ENCODE measurements around the gene IFFO2. TPM values are rescaled to one million over a fixed set of nuclear protein-coding genes. Genes with fewer than 3 reads are reported as not detected.

IFFO2 gene
- total and polyA plus RNA-seq, 2 experiments from 2014 or later = 0.71 to 7.5 TPM

DNA sequence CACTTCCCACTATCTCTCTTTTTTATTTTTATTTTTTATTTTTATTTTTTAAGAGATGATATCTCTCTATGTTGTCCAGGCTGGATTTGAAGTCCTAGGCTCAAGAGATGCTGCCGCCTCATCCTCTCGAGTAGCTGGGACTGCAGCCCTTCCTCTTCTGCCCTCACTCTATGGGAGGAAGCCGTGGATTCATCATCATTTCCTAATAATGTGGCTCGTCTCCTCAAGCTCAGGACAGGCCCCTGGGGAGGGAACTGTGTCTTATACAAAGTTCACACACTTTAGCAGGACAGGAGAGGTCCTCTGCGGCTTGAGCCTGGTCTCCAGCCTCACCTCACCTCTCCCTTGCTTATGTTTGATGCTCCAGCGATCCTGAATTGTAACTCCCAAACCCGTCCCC lies 16.5 kb upstream of the IFFO2 start:
- Histone ChIP-seq H4K20me1 (replicated peaks; ENCODE audit: insufficient read depth) (no peaks in the 10 kb centered on the region), H3K4me3 (no peak overlapping the region), H3F3A (replicated peaks; ENCODE audit: low read depth) (no peaks in the 10 kb centered on the region), H3K27me3 (ENCODE audit: insufficient read depth) (no peaks in the 10 kb centered on the region), H3K4me2 (no peak overlapping the region), H3K79me2 (replicated peaks; ENCODE audit: insufficient read depth) (no peaks in the 10 kb centered on the region), H2AFZ (no peak overlapping the region), H3K27ac (ENCODE audit: low read depth) (no peak overlapping the region), H3K9me2 (ENCODE audit: insufficient read depth) (no peaks in the 10 kb centered on the region), H3K4me1 (ENCODE audit: insufficient read depth) (no peaks in the 10 kb centered on the region), H3K36me3 (ENCODE audit: insufficient read depth) (no peaks in the 10 kb centered on the region)
- Mint-ChIP-seq H3K9me3 (no peaks in the 10 kb centered on the region), H3K4me1 (no peaks in the 10 kb centered on the region), H3K4me3 (no peak overlapping the region), H3K27me3 (ENCODE audit: insufficient read depth, low read depth, poor library complexity) (peaks cover 5% of the 10 kb centered on the region), H3K27ac (no peak overlapping the region), H3K36me3 (ENCODE audit: low read depth) (no peaks in the 10 kb centered on the region)
- ATAC-seq (no peak), DNase-seq (ENCODE audit: low spot score) (no peak)
- no peak for TF ChIP-seq ZNF331 (CRISPR knock-in tag; IDR thresholded peaks at IDR 0.05; ENCODE audit: low read depth)
- TF ChIP-seq NANOG (IDR thresholded peaks at IDR 0.05; ENCODE audit: borderline replicate concordance) = no peak
- TF ChIP-seq, protein P1, sequence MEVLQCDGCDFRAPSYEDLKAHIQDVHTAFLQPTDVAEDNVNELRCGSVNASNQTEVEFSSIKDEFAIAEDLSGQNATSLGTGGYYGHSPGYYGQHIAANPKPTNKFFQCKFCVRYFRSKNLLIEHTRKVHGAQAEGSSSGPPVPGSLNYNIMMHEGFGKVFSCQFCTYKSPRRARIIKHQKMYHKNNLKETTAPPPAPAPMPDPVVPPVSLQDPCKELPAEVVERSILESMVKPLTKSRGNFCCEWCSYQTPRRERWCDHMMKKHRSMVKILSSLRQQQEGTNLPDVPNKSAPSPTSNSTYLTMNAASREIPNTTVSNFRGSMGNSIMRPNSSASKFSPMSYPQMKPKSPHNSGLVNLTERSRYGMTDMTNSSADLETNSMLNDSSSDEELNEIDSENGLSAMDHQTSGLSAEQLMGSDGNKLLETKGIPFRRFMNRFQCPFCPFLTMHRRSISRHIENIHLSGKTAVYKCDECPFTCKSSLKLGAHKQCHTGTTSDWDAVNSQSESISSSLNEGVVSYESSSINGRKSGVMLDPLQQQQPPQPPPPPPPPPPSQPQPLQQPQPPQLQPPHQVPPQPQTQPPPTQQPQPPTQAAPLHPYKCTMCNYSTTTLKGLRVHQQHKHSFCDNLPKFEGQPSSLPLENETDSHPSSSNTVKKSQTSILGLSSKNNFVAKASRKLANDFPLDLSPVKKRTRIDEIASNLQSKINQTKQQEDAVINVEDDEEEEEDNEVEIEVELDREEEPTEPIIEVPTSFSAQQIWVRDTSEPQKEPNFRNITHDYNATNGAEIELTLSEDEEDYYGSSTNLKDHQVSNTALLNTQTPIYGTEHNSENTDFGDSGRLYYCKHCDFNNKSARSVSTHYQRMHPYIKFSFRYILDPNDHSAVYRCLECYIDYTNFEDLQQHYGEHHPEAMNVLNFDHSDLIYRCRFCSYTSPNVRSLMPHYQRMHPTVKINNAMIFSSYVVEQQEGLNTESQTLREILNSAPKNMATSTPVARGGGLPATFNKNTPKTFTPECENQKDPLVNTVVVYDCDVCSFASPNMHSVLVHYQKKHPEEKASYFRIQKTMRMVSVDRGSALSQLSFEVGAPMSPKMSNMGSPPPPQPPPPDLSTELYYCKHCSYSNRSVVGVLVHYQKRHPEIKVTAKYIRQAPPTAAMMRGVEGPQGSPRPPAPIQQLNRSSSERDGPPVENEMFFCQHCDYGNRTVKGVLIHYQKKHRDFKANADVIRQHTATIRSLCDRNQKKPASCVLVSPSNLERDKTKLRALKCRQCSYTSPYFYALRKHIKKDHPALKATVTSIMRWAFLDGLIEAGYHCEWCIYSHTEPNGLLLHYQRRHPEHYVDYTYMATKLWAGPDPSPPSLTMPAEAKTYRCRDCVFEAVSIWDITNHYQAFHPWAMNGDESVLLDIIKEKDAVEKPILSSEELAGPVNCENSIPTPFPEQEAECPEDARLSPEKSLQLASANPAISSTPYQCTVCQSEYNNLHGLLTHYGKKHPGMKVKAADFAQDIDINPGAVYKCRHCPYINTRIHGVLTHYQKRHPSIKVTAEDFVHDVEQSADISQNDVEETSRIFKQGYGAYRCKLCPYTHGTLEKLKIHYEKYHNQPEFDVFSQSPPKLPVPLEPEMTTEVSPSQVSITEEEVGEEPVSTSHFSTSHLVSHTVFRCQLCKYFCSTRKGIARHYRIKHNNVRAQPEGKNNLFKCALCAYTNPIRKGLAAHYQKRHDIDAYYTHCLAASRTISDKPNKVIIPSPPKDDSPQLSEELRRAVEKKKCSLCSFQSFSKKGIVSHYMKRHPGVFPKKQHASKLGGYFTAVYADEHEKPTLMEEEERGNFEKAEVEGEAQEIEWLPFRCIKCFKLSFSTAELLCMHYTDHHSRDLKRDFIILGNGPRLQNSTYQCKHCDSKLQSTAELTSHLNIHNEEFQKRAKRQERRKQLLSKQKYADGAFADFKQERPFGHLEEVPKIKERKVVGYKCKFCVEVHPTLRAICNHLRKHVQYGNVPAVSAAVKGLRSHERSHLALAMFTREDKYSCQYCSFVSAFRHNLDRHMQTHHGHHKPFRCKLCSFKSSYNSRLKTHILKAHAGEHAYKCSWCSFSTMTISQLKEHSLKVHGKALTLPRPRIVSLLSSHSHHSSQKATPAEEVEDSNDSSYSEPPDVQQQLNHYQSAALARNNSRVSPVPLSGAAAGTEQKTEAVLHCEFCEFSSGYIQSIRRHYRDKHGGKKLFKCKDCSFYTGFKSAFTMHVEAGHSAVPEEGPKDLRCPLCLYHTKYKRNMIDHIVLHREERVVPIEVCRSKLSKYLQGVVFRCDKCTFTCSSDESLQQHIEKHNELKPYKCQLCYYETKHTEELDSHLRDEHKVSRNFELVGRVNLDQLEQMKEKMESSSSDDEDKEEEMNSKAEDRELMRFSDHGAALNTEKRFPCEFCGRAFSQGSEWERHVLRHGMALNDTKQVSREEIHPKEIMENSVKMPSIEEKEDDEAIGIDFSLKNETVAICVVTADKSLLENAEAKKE (CRISPR knock-in tag; IDR thresholded peaks at IDR 0.05) = no peak
- no peak for TF ChIP-seq JUNB (IDR thresholded peaks at IDR 0.05; ENCODE audit: unreplicated experiment)
- TF ChIP-seq, protein P2, sequence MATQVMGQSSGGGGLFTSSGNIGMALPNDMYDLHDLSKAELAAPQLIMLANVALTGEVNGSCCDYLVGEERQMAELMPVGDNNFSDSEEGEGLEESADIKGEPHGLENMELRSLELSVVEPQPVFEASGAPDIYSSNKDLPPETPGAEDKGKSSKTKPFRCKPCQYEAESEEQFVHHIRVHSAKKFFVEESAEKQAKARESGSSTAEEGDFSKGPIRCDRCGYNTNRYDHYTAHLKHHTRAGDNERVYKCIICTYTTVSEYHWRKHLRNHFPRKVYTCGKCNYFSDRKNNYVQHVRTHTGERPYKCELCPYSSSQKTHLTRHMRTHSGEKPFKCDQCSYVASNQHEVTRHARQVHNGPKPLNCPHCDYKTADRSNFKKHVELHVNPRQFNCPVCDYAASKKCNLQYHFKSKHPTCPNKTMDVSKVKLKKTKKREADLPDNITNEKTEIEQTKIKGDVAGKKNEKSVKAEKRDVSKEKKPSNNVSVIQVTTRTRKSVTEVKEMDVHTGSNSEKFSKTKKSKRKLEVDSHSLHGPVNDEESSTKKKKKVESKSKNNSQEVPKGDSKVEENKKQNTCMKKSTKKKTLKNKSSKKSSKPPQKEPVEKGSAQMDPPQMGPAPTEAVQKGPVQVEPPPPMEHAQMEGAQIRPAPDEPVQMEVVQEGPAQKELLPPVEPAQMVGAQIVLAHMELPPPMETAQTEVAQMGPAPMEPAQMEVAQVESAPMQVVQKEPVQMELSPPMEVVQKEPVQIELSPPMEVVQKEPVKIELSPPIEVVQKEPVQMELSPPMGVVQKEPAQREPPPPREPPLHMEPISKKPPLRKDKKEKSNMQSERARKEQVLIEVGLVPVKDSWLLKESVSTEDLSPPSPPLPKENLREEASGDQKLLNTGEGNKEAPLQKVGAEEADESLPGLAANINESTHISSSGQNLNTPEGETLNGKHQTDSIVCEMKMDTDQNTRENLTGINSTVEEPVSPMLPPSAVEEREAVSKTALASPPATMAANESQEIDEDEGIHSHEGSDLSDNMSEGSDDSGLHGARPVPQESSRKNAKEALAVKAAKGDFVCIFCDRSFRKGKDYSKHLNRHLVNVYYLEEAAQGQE (IDR thresholded peaks at IDR 0.05; ENCODE audit: unreplicated experiment) = no peak
- TF ChIP-seq, protein P3, sequence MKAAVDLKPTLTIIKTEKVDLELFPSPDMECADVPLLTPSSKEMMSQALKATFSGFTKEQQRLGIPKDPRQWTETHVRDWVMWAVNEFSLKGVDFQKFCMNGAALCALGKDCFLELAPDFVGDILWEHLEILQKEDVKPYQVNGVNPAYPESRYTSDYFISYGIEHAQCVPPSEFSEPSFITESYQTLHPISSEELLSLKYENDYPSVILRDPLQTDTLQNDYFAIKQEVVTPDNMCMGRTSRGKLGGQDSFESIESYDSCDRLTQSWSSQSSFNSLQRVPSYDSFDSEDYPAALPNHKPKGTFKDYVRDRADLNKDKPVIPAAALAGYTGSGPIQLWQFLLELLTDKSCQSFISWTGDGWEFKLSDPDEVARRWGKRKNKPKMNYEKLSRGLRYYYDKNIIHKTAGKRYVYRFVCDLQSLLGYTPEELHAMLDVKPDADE (IDR thresholded peaks at IDR 0.05) = no peak
- TF ChIP-seq EZH2 (IDR thresholded peaks at IDR 0.05; ENCODE audit: low read depth, unreplicated experiment) = no peak
- no peak for TF ChIP-seq ZNF114 (CRISPR knock-in tag; IDR thresholded peaks at IDR 0.05)
- TF ChIP-seq, protein P4, sequence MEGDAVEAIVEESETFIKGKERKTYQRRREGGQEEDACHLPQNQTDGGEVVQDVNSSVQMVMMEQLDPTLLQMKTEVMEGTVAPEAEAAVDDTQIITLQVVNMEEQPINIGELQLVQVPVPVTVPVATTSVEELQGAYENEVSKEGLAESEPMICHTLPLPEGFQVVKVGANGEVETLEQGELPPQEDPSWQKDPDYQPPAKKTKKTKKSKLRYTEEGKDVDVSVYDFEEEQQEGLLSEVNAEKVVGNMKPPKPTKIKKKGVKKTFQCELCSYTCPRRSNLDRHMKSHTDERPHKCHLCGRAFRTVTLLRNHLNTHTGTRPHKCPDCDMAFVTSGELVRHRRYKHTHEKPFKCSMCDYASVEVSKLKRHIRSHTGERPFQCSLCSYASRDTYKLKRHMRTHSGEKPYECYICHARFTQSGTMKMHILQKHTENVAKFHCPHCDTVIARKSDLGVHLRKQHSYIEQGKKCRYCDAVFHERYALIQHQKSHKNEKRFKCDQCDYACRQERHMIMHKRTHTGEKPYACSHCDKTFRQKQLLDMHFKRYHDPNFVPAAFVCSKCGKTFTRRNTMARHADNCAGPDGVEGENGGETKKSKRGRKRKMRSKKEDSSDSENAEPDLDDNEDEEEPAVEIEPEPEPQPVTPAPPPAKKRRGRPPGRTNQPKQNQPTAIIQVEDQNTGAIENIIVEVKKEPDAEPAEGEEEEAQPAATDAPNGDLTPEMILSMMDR (conservative IDR thresholded peaks at IDR 0.05; ENCODE audit: low read depth in 2 of 2) = no peak
